ENCODE data around the gene RIIAD1.

Gene RIIAD1

DNA sequence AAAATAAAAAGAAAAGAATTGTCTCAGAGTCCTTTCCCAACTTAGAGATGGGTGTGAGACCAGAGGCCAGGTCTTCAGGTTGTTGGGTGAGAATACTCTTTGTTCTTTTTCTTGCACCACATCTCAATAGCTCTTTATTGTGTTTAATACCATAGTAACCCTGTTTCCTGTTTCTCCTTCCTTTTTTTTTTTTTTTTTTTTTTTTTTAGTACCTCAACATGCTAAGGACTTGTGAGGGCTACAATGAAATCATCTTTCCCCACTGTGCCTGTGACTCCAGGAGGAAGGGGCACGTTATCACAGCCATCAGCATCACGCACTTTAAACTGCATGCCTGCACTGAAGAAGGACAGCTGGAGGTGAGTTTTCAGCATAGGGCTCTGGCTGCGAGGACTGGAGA is 29.1 kb upstream of the RIIAD1 start:
- no peak overlapping the region for H3K27ac ChIP-seq
- no peak overlapping the region for H3K4me2 ChIP-seq
- H4K20me1 ChIP-seq (ENCODE audit: insufficient read depth): no peaks in the 10 kb centered on the region
- H3K79me2 ChIP-seq (ENCODE audit: insufficient read depth, low read depth): no peaks in the 10 kb centered on the region
- H3K27me3 ChIP-seq (ENCODE audit: insufficient read depth, low read depth): no peaks in the 10 kb centered on the region
- no peak overlapping the region for H3K9ac ChIP-seq
- no peaks in the 10 kb centered on the region for H3K36me3 ChIP-seq (ENCODE audit: insufficient read depth)
- H3K4me3 ChIP-seq (IDR thresholded peaks at IDR 0.05; ENCODE audit: insufficient read depth, low read depth, low read length): no peak overlapping the region
- no peak for TF ChIP-seq CTCF (conservative IDR thresholded peaks at IDR 0.05; ENCODE audit: low read depth, low read length)
- H3K4me1 ChIP-seq (ENCODE audit: low read depth, poor library complexity, severe bottlenecking): no peaks in the 10 kb centered on the region
- no peak overlapping the region for H2AFZ ChIP-seq (ENCODE audit: low read depth)

DNA sequence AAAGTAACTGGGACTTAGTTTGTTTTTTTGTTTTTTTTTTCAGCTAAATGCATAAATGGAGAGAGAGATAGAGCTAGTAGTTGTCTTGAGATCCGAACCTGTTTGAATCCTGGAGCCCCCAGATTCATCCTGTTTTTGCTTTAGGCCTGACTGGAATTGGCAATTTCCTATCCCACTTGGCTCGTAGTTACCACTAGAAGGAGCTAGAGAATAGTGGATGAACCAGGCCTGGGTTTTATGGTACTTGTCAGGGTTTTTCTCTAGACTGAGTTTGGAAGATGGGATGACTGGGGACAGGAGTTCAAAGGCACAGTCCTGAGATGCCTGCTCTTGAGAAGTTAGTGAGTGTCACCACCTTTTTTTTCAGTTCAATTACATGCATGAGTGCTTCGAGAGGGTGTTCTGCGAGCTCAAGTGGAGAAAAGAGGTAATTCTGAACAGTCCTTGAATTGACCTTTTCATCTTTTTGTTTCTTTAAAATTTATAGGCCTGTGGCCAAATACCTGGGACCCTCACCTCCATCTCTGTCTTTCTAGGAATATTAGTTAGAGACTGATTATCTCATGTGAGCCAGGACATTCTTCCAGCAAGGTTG is 28.2 kb upstream of the RIIAD1 start:
- H3K36me3 ChIP-seq (ENCODE audit: insufficient read depth): no peaks in the 10 kb centered on the region
- H3K79me2 ChIP-seq (ENCODE audit: insufficient read depth, low read depth): no peaks in the 10 kb centered on the region
- H3K27ac ChIP-seq: no peak overlapping the region
- TF ChIP-seq CTCF (conservative IDR thresholded peaks at IDR 0.05; ENCODE audit: low read depth, low read length): peak; percentile 93
- no peaks in the 10 kb centered on the region for H3K4me1 ChIP-seq (ENCODE audit: low read depth, poor library complexity, severe bottlenecking)
- no peak overlapping the region for H3K4me3 ChIP-seq (IDR thresholded peaks at IDR 0.05; ENCODE audit: insufficient read depth, low read depth, low read length)
- H3K9ac ChIP-seq: no peak overlapping the region
- no peaks in the 10 kb centered on the region for H4K20me1 ChIP-seq (ENCODE audit: insufficient read depth)
- H3K27me3 ChIP-seq (ENCODE audit: insufficient read depth, low read depth): no peaks in the 10 kb centered on the region
- no peak overlapping the region for H3K4me2 ChIP-seq
- no peak overlapping the region for H2AFZ ChIP-seq (ENCODE audit: low read depth)

- H3K4me1 ChIP-seq (ENCODE audit: low read depth, poor library complexity, severe bottlenecking): no peaks in the 10 kb centered on the region
- no peak for TF ChIP-seq CTCF (conservative IDR thresholded peaks at IDR 0.05; ENCODE audit: low read depth, low read length)
- H4K20me1 ChIP-seq (ENCODE audit: insufficient read depth): no peaks in the 10 kb centered on the region
- no peak overlapping the region for H2AFZ ChIP-seq (ENCODE audit: low read depth)
- H3K4me3 ChIP-seq (IDR thresholded peaks at IDR 0.05; ENCODE audit: insufficient read depth, low read depth, low read length): no peak overlapping the region
- H3K79me2 ChIP-seq (ENCODE audit: insufficient read depth, low read depth): no peaks in the 10 kb centered on the region
- H3K36me3 ChIP-seq (ENCODE audit: insufficient read depth): no peaks in the 10 kb centered on the region
- H3K4me2 ChIP-seq: no peak overlapping the region
- no peak overlapping the region for H3K27ac ChIP-seq
- H3K9ac ChIP-seq: no peak overlapping the region
- no peaks in the 10 kb centered on the region for H3K27me3 ChIP-seq (ENCODE audit: insufficient read depth, low read depth)
Measured at GRCh38 chr1:151701515-151701914, 19.8 kb upstream of the RIIAD1 start.

GRCh38 chr1:151702936-151703335 is 18.4 kb upstream of the RIIAD1 start:
- H3K27me3 ChIP-seq (ENCODE audit: insufficient read depth, low read depth): no peaks in the 10 kb centered on the region; the same call in 1 of the 2 replicates
- no peak overlapping the region for H3K4me3 ChIP-seq (IDR thresholded peaks at IDR 0.05; ENCODE audit: insufficient read depth, low read depth, low read length)
- H2AFZ ChIP-seq (ENCODE audit: low read depth): no peak overlapping the region
- H3K9ac ChIP-seq: no peak overlapping the region
- H3K79me2 ChIP-seq (ENCODE audit: insufficient read depth, low read depth): no peaks in the 10 kb centered on the region
- TF ChIP-seq CTCF (conservative IDR thresholded peaks at IDR 0.05; ENCODE audit: low read depth, low read length): no peak
- H4K20me1 ChIP-seq (ENCODE audit: insufficient read depth): no peaks in the 10 kb centered on the region
- no peaks in the 10 kb centered on the region for H3K36me3 ChIP-seq (ENCODE audit: insufficient read depth)
- no peak overlapping the region for H3K27ac ChIP-seq
- H3K4me2 ChIP-seq: no peak overlapping the region
- H3K4me1 ChIP-seq (ENCODE audit: low read depth, poor library complexity, severe bottlenecking): no peaks in the 10 kb centered on the region
